Measurements from ENCODE around the gene RPL14.

Gene RPL14

GRCh38 chr3:40463579-40463978 is 6.4 kb downstream of the RPL14 start:
- no peak for DNase-seq (ENCODE audit: low spot score)

GRCh38 chr3:40464339-40465110 is 7.4 kb downstream of the RPL14 start:
- DNase-seq (ENCODE audit: low spot score): no peak

GRCh38 chr3:40465111-40465407 is 7.9 kb downstream of the RPL14 start:
- no peak for DNase-seq (ENCODE audit: low spot score)

DNA sequence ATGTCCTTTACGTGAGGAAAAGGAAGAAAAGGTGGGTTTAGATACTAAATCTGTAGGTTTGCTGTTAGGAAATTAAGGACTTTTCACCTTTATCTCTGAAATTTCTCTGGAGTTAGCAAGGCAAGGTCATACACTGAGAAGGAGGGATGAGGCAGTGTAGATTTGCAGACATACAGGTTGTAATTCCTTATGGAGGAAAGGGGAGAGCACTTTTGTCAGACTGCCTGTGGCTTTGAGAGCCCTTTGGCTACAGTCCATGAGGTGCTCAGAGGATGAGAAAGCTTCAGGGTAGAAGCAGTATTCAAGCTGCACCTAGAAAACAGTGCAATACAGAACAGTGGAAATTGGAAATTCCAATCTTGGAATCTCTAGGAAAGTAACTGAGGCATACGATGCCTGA is 8.3 kb downstream of the RPL14 start:
- DNase-seq (ENCODE audit: low spot score): no peak

GRCh38 chr3:40468018-40468417 is 10.9 kb downstream of the RPL14 start:
- no peak for DNase-seq (ENCODE audit: low spot score)

DNA sequence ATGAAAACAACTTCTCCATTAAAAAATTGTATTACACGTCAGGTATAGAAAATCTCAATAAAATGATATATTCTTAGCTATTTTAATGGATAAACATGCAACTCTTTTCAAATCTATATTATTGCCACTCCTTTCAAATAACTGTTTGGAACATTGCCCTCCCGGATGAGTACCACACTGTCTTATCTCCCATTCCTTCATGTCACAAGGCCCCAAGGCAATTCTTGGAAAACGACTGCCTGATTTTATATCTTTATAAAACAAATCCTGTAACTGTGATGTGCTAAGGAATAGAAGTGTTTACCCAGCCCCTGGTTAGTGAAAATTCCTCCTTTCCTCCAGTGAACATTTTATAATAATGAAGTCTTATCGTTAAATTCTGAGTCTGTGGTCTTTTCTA is 13.6 kb downstream of the RPL14 start:
- DNase-seq (ENCODE audit: low spot score): no peak

GRCh38 chr3:40476478-40477470 is 19.6 kb downstream of the RPL14 start, which contains the start of gene ZNF619:
ZNF619 (plus strand) TSS chr3:40477122; CDS start chr3:40477980, 858 bp downstream.
- peak; percentile 75 for DNase-seq (ENCODE audit: low spot score)

DNA sequence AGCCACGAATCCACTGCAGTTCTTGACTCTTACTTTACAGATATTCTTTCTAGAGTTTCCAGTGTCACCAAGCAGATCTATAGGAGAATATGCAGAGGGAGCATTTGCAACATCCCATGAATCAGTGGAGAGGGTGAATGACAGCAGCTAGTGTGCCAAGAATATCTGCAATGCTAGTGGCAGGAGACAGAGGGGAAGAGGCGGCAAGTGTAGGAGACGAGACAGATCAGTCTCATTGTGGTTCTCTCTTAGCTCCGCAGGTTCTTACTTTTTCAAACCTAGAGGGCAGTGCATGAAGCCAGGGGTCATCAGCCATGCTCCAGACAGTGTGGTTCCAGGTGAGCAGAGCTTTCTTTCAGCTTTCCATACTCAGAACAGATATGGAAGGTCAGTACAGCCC is 20.5 kb downstream of the RPL14 start:
- DNase-seq (ENCODE audit: low spot score): peak; percentile 24

DNA sequence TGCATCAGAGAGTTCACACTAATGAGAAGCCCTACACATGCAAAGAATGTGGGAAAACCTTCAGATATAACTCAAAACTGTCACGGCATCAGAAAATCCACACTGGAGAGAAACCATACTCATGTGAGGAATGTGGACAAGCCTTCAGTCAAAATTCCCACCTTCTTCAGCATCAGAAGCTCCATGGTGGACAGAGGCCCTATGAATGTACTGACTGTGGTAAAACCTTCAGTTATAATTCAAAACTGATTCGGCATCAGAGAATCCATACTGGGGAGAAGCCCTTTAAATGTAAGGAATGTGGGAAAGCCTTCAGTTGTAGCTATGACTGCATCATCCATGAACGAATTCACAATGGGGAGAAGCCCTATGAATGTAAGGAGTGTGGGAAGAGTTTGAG is 30.0 kb downstream of the RPL14 start:
- DNase-seq (ENCODE audit: low spot score): no peak

- no peak for DNase-seq (ENCODE audit: low spot score)
These were observed 33.8 kb downstream of the RPL14 start for GRCh38 chr3:40490916-40491315.

GRCh38 chr3:40494698-40495097 is 37.6 kb downstream of the RPL14 start:
- no peak for DNase-seq (ENCODE audit: low spot score)

- DNase-seq (ENCODE audit: low spot score): no peak
These were observed 40.1 kb downstream of the RPL14 start for GRCh38 chr3:40497288-40497687.

- DNase-seq (ENCODE audit: low spot score): no peak
These were observed 42.8 kb downstream of the RPL14 start for GRCh38 chr3:40499952-40500351.

DNA sequence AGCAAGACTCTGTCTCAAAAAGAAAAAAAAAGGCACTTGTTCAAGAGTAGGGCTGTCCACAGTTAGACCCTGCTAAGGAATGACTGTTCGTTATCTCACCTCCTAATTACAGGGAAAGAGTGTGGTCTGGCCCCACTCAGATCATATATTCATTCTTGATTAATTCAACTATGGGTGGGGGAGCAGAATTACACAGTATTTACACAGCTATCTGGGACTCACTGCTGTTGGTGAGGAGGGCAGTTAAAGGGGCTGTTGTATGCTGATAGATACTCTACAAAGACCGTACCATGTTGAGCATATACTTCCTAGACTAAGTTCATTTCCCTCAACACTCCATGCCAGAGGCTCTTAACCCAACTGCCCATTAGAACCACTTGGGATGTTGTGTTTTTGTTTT is 44.9 kb downstream of the RPL14 start:
- DNase-seq (ENCODE audit: low spot score): no peak

GRCh38 chr3:40504636-40505430 is 47.7 kb downstream of the RPL14 start:
- DNase-seq (ENCODE audit: low spot score): peak; percentile 66

DNA sequence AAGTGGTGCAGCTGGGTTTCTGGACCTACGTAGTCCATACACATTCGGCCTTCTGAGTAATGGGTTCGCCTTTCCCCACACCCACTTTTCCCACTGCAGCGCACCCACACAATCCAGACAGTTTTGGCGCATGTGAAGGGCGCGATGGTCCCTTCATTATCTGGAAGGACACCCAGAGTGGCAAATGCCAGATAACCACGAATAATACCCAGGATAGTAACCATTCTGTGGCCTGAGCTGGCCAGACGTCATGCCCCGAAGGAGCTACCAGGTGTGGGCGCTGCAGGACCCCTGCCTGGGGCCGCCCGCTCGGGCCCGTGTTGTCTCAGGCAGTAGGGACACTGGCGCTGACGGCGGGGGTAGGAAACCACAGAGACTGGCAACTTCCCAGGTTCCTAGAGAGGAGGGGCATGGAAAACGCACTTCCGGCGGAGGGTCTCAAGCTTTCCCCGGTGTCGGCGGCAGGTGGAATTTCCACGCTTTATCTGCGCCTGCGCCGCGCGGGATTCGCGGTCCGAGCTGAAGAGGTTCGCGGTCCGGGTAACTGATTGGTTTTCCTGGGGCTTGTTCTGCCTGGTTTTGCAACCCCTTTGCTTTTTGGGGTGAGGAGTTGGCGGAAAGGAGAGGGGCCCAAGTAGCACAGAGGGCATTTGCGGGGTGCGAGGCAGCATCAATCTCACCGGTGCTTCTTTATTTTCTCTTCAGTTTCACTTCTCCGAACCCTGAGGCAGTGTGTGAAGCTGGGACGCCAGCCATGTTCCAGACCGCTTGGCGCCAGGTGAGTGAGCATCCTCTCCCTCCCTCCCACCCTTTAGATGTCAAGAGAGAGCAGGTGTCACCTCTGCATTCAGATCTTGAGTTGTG is 48.7 kb downstream of the RPL14 start, which contains the start of gene ZNF620:
TSS of gene ZNF620 (plus strand) at position 441 of the 864 bp plus-strand sequence. CDS start at position 755, 314 bp downstream.
- DNase-seq (ENCODE audit: low spot score): no peak

DNA sequence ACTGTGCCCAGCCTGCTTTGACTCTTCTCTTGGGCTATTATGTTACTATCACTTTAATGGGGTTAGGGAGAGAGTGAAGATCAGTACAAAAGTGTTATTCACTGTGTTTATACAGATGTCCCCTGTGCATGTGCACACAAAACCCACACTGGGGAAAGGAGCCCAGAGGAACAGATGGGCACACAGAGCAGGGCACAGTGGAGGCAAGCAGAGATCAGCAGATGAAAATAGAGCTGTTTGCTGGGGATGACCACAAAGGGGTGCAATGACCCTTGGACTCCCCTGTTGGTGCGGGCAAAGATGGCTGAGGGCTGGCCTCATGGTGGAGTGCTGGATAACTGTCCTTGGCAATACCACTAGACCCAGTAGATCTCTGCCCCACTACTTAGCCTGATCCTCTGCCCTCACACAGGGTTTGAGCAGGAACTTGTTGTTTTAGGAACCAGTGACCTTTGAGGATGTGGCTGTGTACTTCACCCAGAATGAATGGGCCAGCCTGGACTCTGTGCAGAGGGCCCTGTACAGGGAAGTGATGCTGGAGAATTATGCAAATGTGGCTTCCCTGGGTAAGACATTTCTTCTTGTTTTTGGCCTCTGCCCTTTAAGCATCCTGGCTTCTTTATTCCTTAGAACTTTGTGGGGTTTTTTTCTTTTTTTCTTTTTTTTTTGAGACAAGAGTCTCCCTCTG is 54.0 kb downstream of the RPL14 start:
- DNase-seq (ENCODE audit: low spot score): no peak

DNA sequence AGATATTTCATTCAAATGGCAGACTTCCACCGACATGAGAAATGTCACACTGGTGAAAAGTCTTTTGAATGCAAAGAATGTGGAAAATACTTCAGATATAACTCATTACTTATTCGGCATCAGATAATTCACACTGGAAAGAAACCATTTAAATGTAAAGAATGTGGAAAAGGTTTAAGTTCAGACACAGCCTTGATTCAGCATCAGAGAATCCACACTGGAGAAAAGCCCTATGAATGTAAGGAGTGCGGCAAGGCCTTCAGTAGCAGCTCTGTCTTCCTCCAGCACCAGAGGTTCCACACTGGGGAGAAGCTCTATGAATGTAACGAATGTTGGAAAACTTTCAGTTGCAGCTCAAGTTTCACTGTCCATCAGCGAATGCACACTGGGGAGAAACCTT is 59.1 kb downstream of the RPL14 start:
- DNase-seq (ENCODE audit: low spot score): no peak

DNA sequence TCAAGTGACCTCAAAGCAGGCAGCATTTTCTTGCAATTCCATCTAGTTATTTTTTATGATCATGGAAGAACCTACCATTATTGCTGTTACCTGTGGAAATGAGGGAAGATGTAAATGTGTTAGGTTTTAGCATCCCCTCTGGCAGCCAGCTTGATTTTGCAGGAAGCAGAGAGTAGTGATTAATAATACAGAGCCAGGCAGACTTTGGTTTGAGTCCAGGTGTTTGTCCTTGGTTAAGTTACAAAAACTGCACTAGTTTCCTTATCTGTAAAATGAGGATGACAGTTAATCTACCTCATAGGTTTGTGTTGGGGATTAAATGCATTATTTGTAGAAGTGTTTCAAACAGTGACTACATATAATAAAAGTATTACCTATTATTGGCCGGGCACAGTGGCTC is 60.9 kb downstream of the RPL14 start:
- DNase-seq (ENCODE audit: low spot score): no peak

Measured in COLO829 (cell line).